Epidermal melanocyte (primary cell): ENCODE results near the gene PTPRQ.
A peak's percentile ranks its signal among the peaks of the same experiment; 100 is the strongest.

Source experiments
- DNase-seq: peaks from one replicate; pipeline ENCODE4 v3.0.0; 2011; ENCODE audit warnings: low spot score; ENCODE audit not compliant: insufficient read length

The PTPRQ gene

GRCh38 chr12:80565271-80565670 is 121.2 kb downstream of the PTPRQ start:
- DNase-seq: no peak

GRCh38 chr12:80567401-80567800 is 123.4 kb downstream of the PTPRQ start:
- DNase-seq: no peak

GRCh38 chr12:80576641-80577418 is 132.8 kb downstream of the PTPRQ start:
- no peak for DNase-seq

- peak; percentile 48 for DNase-seq
Observed at GRCh38 chr12:80580254-80580653, 136.2 kb downstream of the PTPRQ start.

GRCh38 chr12:80581783-80582182 is 137.7 kb downstream of the PTPRQ start:
- no peak for DNase-seq

GRCh38 chr12:80582431-80582830 is 138.4 kb downstream of the PTPRQ start:
- no peak for DNase-seq

GRCh38 chr12:80589077-80589476 is 145.0 kb downstream of the PTPRQ start:
- no peak for DNase-seq

- DNase-seq: no peak
Observed at GRCh38 chr12:80590085-80590484, 146.1 kb downstream of the PTPRQ start.

- DNase-seq: no peak
Observed at GRCh38 chr12:80593766-80594165, 149.7 kb downstream of the PTPRQ start.

GRCh38 chr12:80596509-80596908 is 152.5 kb downstream of the PTPRQ start:
- DNase-seq: no peak

GRCh38 chr12:80598004-80598606 is 154.1 kb downstream of the PTPRQ start:
- DNase-seq: no peak

- DNase-seq: no peak
Observed at GRCh38 chr12:80602455-80602854, 158.4 kb downstream of the PTPRQ start.

- no peak for DNase-seq
Observed at GRCh38 chr12:80607361-80608135, 163.5 kb downstream of the PTPRQ start.

GRCh38 chr12:80617733-80618132 is 173.7 kb downstream of the PTPRQ start:
- no peak for DNase-seq

GRCh38 chr12:80620281-80620680 is 176.2 kb downstream of the PTPRQ start:
- DNase-seq: no peak

- DNase-seq: no peak
Observed at GRCh38 chr12:80622271-80622670, 178.2 kb downstream of the PTPRQ start.

- DNase-seq: no peak
Observed at GRCh38 chr12:80625051-80625450, 181.0 kb downstream of the PTPRQ start.

GRCh38 chr12:80625901-80626300 is 181.9 kb downstream of the PTPRQ start:
- DNase-seq: no peak

- no peak for DNase-seq
Observed at GRCh38 chr12:80627782-80628181, 183.7 kb downstream of the PTPRQ start.

GRCh38 chr12:80632835-80633234 is 188.8 kb downstream of the PTPRQ start:
- DNase-seq: no peak

- no peak for DNase-seq
Observed at GRCh38 chr12:80634903-80635302, 190.9 kb downstream of the PTPRQ start.

GRCh38 chr12:80636832-80637231 is 192.8 kb downstream of the PTPRQ start:
- DNase-seq: no peak
